GM18499 (cell line): Measurements from ENCODE around the gene NUDT1.
"Not testable (repeated sequence)": the region's sequence is repeated elsewhere in the genome, so short reads cannot be mapped to it uniquely, and the experiment has no call there.

ENCODE experiments used
- ATAC-seq: cut with Tn5 transposase; IDR thresholded peaks from one replicate; pipeline ENCODE4 v1.9.1; 2021; ENCODE audit warnings: moderate number of reproducible peaks; ENCODE audit not compliant: insufficient read depth, unreplicated experiment

Gene NUDT1

GRCh38 chr7:2261611-2262010, 19.6 kb downstream of the NUDT1 start:
- no peak for ATAC-seq

- ATAC-seq, result no peak
These were observed 21.1 kb downstream of the NUDT1 start for GRCh38 chr7:2263176-2263575.

- ATAC-seq, result no peak
These were observed 22.1 kb downstream of the NUDT1 start for GRCh38 chr7:2264158-2264557.

- ATAC-seq, result no peak
These were observed 24.9 kb downstream of the NUDT1 start for GRCh38 chr7:2266911-2267310.

- not testable (repeated sequence) for ATAC-seq
These were observed 27.3 kb downstream of the NUDT1 start for GRCh38 chr7:2269089-2269990.

GRCh38 chr7:2269991-2270460, 28.0 kb downstream of the NUDT1 start:
- ATAC-seq, result no peak

- no peak for ATAC-seq
These were observed 28.5 kb downstream of the NUDT1 start for GRCh38 chr7:2270495-2270894.

GRCh38 chr7:2271273-2272026, 29.4 kb downstream of the NUDT1 start:
- no peak for ATAC-seq

- ATAC-seq, result no peak
These were observed 30.0 kb downstream of the NUDT1 start for GRCh38 chr7:2272031-2272430.

- no peak for ATAC-seq
These were observed 31.8 kb downstream of the NUDT1 start for GRCh38 chr7:2273866-2274265.

GRCh38 chr7:2274666-2275065, 32.6 kb downstream of the NUDT1 start:
- no peak for ATAC-seq

- no peak for ATAC-seq
These were observed 33.1 kb downstream of the NUDT1 start for GRCh38 chr7:2275101-2275500.

GRCh38 chr7:2276107-2276506, 34.1 kb downstream of the NUDT1 start:
- no peak for ATAC-seq

- ATAC-seq, result no peak
These were observed 36.0 kb downstream of the NUDT1 start for GRCh38 chr7:2278026-2278425.

GRCh38 chr7:2279896-2280295, 37.9 kb downstream of the NUDT1 start:
- no peak for ATAC-seq

- no peak for ATAC-seq
These were observed 38.4 kb downstream of the NUDT1 start for GRCh38 chr7:2280424-2280823.

GRCh38 chr7:2281541-2281940, 39.5 kb downstream of the NUDT1 start:
- ATAC-seq, result no peak

GRCh38 chr7:2282185-2282751, 40.2 kb downstream of the NUDT1 start:
- no peak for ATAC-seq

- ATAC-seq, result no peak
These were observed 41.0 kb downstream of the NUDT1 start for GRCh38 chr7:2283074-2283473.

- no peak for ATAC-seq
These were observed 45.7 kb downstream of the NUDT1 start for GRCh38 chr7:2287745-2288144.

- no peak for ATAC-seq
These were observed 46.5 kb downstream of the NUDT1 start for GRCh38 chr7:2288503-2288902.
